Measurements from ENCODE around the gene TNIK. TPM values are rescaled to one million over a fixed set of nuclear protein-coding genes. Genes with fewer than 3 reads are reported as not detected.
"Not testable (repeated sequence)": the region's sequence is repeated elsewhere in the genome, so short reads cannot be mapped to it uniquely, and the experiment has no call there.

TNIK gene
- total and polyA plus RNA-seq, 8 donors: 2.1 to 40.2 (median 10.1) TPM

- Histone ChIP-seq H3K4me3 (no peak overlapping the region), H3K4me1 (peaks cover 0 to 14% (median 3%) of the 10 kb centered on the region in 4 donors), H3K27me3 (no peaks in the 10 kb centered on the region), H3K36me3 (no peaks in the 10 kb centered on the region), H3K27ac (peak overlapping the region in 1 of 5 donors; percentile 67), H3K9me3 (no peaks in the 10 kb centered on the region)
- intact Hi-C loops (cut with DNase I; ENCODE audit: low total_unique reads): no loop called here
- no peak for DNase-seq
- WGBS, 5 donors: 91 to 100% (median 95%) methylated on average over 2 of the region's 2 CpGs
- TF ChIP-seq EP300 (IDR thresholded peaks at IDR 0.05) (no peak), POLR2AphosphoS5 (IDR thresholded peaks at IDR 0.05) (no peak), POLR2A (IDR thresholded peaks at IDR 0.05) (no peak)
- TF ChIP-seq, protein P1, sequence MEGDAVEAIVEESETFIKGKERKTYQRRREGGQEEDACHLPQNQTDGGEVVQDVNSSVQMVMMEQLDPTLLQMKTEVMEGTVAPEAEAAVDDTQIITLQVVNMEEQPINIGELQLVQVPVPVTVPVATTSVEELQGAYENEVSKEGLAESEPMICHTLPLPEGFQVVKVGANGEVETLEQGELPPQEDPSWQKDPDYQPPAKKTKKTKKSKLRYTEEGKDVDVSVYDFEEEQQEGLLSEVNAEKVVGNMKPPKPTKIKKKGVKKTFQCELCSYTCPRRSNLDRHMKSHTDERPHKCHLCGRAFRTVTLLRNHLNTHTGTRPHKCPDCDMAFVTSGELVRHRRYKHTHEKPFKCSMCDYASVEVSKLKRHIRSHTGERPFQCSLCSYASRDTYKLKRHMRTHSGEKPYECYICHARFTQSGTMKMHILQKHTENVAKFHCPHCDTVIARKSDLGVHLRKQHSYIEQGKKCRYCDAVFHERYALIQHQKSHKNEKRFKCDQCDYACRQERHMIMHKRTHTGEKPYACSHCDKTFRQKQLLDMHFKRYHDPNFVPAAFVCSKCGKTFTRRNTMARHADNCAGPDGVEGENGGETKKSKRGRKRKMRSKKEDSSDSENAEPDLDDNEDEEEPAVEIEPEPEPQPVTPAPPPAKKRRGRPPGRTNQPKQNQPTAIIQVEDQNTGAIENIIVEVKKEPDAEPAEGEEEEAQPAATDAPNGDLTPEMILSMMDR (IDR thresholded peaks at IDR 0.05): no peak
Measured at GRCh38 chr3:171307988-171308387, 152.2 kb downstream of the TNIK start.

- 65 to 84% (median 75%) methylated on average over 4 of the region's 4 CpGs for WGBS, 5 donors
Measured at GRCh38 chr3:171307046-171307585, 153.1 kb downstream of the TNIK start.

GRCh38 chr3:171306631-171307030 is 153.6 kb downstream of the TNIK start:
- Histone ChIP-seq H3K36me3 (no peaks in the 10 kb centered on the region), H3K4me3 (no peak overlapping the region), H3K27me3 (no peaks in the 10 kb centered on the region), H3K9me3 (no peaks in the 10 kb centered on the region), H3K4me1 (peaks cover 0 to 14% (median 3%) of the 10 kb centered on the region in 4 donors), H3K27ac (peak overlapping the region in 4 of 5 donors; percentile 20 to 75 (median 70))
- TF ChIP-seq POLR2AphosphoS5 (IDR thresholded peaks at IDR 0.05) (peak in 2 of 3 donors; percentile 28 to 64), POLR2A (IDR thresholded peaks at IDR 0.05) (no peak)
- intact Hi-C loops (cut with DNase I; ENCODE audit: low total_unique reads): no loop called here
- DNase-seq: peak; percentile 30 to 86
- WGBS, 5 donors: 39 to 59% (median 43%) methylated on average over 6 of the region's 6 CpGs

More at GRCh38 chr3:171307046-171307585, 153.1 kb downstream of the TNIK start:
- Histone ChIP-seq H3K4me3 (no peak overlapping the region), H3K27me3 (no peaks in the 10 kb centered on the region), H3K27ac (peak overlapping the region in 4 of 5 donors; percentile 20 to 75 (median 70)), H3K36me3 (no peaks in the 10 kb centered on the region), H3K9me3 (no peaks in the 10 kb centered on the region), H3K4me1 (peaks cover 0 to 14% (median 3%) of the 10 kb centered on the region in 4 donors)
- no peak for DNase-seq
- intact Hi-C loops (cut with DNase I; ENCODE audit: low total_unique reads): no loop called here
- TF ChIP-seq POLR2AphosphoS5 (IDR thresholded peaks at IDR 0.05): no peak
- TF ChIP-seq POLR2A (IDR thresholded peaks at IDR 0.05): no peak
- no peak for TF ChIP-seq EP300 (IDR thresholded peaks at IDR 0.05)
- TF ChIP-seq, protein P1 (IDR thresholded peaks at IDR 0.05): no peak

- Histone ChIP-seq H3K4me1 (peaks cover 0 to 14% (median 3%) of the 10 kb centered on the region in 4 donors), H3K27ac (peak overlapping the region in 4 of 5 donors; percentile 20 to 75 (median 70))
- H3K9me3 ChIP-seq; H3K4me3 ChIP-seq; H3K36me3 ChIP-seq; H3K27me3 ChIP-seq; intact Hi-C loops (cut with DNase I; ENCODE audit: low total_unique reads); DNase-seq: not testable (repeated sequence)
- WGBS, 5 donors: 84 to 93% (median 88%) methylated on average over 3 of the region's 3 CpGs
Measured at GRCh38 chr3:171305823-171306222, 154.4 kb downstream of the TNIK start.

DNA sequence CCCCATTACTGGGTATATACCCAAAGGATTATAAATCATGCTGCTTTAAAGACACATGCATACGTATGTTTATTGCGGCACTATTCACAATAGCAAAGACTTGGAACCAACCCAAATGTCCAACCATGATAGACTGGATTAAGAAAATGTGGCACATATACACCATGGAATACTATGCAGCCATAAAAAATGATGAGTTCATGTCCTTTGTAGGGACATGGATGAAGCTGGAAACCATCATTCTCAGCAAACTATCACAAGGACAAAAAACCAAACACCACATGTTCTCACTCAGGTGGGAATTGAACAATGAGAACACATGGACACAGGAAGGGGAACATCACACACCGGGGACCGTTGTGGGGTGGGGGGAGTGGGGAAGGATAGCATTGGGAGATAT is 155.7 kb downstream of the TNIK start:
- H3K27me3 ChIP-seq; intact Hi-C loops (cut with DNase I; ENCODE audit: low total_unique reads): not testable (repeated sequence)

DNA sequence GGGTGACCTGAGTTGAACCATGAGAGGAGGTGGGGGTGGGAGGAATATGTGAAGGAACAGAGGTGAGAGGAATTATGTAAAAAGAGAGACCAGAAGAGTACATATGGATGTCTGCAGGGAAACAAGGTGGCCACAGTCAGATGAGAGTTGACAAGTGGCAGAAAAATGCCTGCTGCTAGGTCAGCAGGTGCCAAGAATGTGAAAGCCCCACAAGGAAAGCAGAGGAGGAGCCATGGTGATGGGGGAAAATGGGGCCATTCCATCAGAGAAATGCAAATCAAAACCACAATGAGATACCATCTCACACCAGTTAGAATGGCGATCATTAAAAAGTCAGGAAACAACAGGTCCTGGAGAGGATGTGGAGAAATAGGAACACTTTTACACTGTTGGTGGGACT is 156.2 kb downstream of the TNIK start:
- H3K36me3 ChIP-seq; intact Hi-C loops (cut with DNase I; ENCODE audit: low total_unique reads); DNase-seq; H3K4me1 ChIP-seq; H3K27ac ChIP-seq; H3K27me3 ChIP-seq; H3K4me3 ChIP-seq; H3K9me3 ChIP-seq: not testable (repeated sequence)
- 90 to 100% (median 94%) methylated on average over 1 of the region's 1 CpG for WGBS, 5 donors

More for the DNA sequence above, 155.7 kb downstream of the TNIK start:
- H3K27ac ChIP-seq: peak overlapping the region in 1 of 5 donors; percentile 19
- DNase-seq, H3K4me3 ChIP-seq, H3K9me3 ChIP-seq, H3K36me3 ChIP-seq, H3K4me1 ChIP-seq: not testable (repeated sequence)
- 89 to 100% (median 98%) methylated on average over 4 of the region's 4 CpGs for WGBS, 5 donors

Data from stomach (tissue), 9 donors.